GM23338 (cell line): Measurements from ENCODE around the gene SLC16A6. TPM values are rescaled to one million over a fixed set of nuclear protein-coding genes. Genes with fewer than 3 reads are reported as not detected.

Source experiments
- ATAC-seq: fragments of 200-7000 bp; cut with Tn5 transposase; 3 replicates; pipeline ENCODE4 v1.9.1; 2020
- DNase-seq: peaks from one replicate; pipeline ENCODE4 v3.0.0-alpha.2; 2015; ENCODE audit warnings: low spot score
- H2AFZ ChIP-seq: fragments of 200-600 bp; sonication (generic); 2 replicates; pipeline ENCODE4 v1.8.0; 2016; ENCODE audit warnings: antibody characterized with exemption, mild to moderate bottlenecking, moderate library complexity
- H3F3A ChIP-seq: fragments of 200-600 bp; sonication (generic); replicated peaks from 2 replicates; pipeline ENCODE4 v1.8.0; 2017; ENCODE audit warnings: antibody characterized with exemption, mixed run types, low read depth
- H3K27ac ChIP-seq: fragments of 200-600 bp; sonication (generic); 2 replicates; pipeline ENCODE4 v1.6.1; 2016; ENCODE audit warnings: low read depth
- H3K27me3 ChIP-seq: fragments of 200-600 bp; sonication (generic); 2 replicates; pipeline ENCODE4 v1.8.0; 2016; ENCODE audit warnings: mild to moderate bottlenecking, mixed run types, moderate library complexity; ENCODE audit not compliant: insufficient read depth
- H3K36me3 ChIP-seq: fragments of 200-600 bp; sonication (generic); 2 replicates; pipeline ENCODE4 v1.8.0; 2016; ENCODE audit warnings: mild to moderate bottlenecking; ENCODE audit not compliant: insufficient read depth
- H3K4me1 ChIP-seq: fragments of 200-600 bp; sonication (generic); 2 replicates; pipeline ENCODE4 v1.8.0; 2016; ENCODE audit warnings: mild to moderate bottlenecking, moderate library complexity; ENCODE audit not compliant: insufficient read depth
- H3K4me2 ChIP-seq: fragments of 200-600 bp; sonication (generic); 2 replicates; pipeline ENCODE4 v1.7.1; 2017; ENCODE audit warnings: mixed run types
- H3K4me3 ChIP-seq: fragments of 200-600 bp; sonication (generic); 2 replicates; pipeline ENCODE4 v1.6.1; 2016; ENCODE audit warnings: mixed run types
- H3K79me2 ChIP-seq: fragments of 200-600 bp; sonication (generic); replicated peaks from 2 replicates; pipeline ENCODE4 v1.8.0; 2017; ENCODE audit warnings: mild to moderate bottlenecking; ENCODE audit not compliant: insufficient read depth
- H3K9me2 ChIP-seq: fragments of 200-600 bp; sonication (generic); 2 replicates; pipeline ENCODE4 v1.8.0; 2017; ENCODE audit not compliant: insufficient read depth
- H4K20me1 ChIP-seq: fragments of 200-600 bp; sonication (generic); replicated peaks from 2 replicates; pipeline ENCODE4 v1.8.0; 2017; ENCODE audit warnings: mild to moderate bottlenecking; ENCODE audit not compliant: insufficient read depth
- H3K27ac Mint-ChIP-seq: 2 replicates; pipeline ENCODE4 v1.8.0; 2020; ENCODE audit warnings: inconsistent platforms, mild to moderate bottlenecking, moderate library complexity, mixed read lengths
- H3K27me3 Mint-ChIP-seq: 3 replicates; pipeline ENCODE4 v1.8.0; 2022; ENCODE audit warnings: low read depth, mild to moderate bottlenecking, moderate library complexity, mixed read lengths, inconsistent platforms; ENCODE audit not compliant: insufficient read depth, poor library complexity
- H3K36me3 Mint-ChIP-seq: 3 replicates; pipeline ENCODE4 v1.8.0; 2021; ENCODE audit warnings: low read depth, mild to moderate bottlenecking, inconsistent platforms, moderate library complexity, mixed read lengths
- H3K4me1 Mint-ChIP-seq: 3 replicates; pipeline ENCODE4 v1.8.0; 2020; ENCODE audit warnings: mild to moderate bottlenecking, inconsistent platforms, mixed read lengths
- H3K4me3 Mint-ChIP-seq: 3 replicates; pipeline ENCODE4 v1.8.0; 2021; ENCODE audit warnings: moderate library complexity, mild to moderate bottlenecking, inconsistent platforms, mixed read lengths
- H3K9me3 Mint-ChIP-seq: 3 replicates; pipeline ENCODE4 v1.8.0; 2020; ENCODE audit warnings: moderate library complexity, mild to moderate bottlenecking, inconsistent platforms, mixed read lengths
- CREB1 ChIP-seq: fragments of 250-450 bp; sonication (Bioruptor Pico); IDR thresholded peaks from 2 replicates; pipeline ENCODE4 v1.5.0; 2020; ENCODE audit warnings: low read depth, mild to moderate bottlenecking, moderate library complexity
- EZH2 ChIP-seq: fragments of 200-600 bp; sonication (generic); IDR thresholded peaks from one replicate; pipeline ENCODE4 v1.8.0; 2017; ENCODE audit warnings: antibody characterized with exemption, mild to moderate bottlenecking, low read depth; ENCODE audit not compliant: unreplicated experiment
- EZH2phosphoT487 ChIP-seq: fragments of 200-600 bp; sonication (generic); IDR thresholded peaks from one replicate; pipeline ENCODE4 v1.8.1; 2018; ENCODE audit warnings: antibody characterized with exemption; ENCODE audit not compliant: unreplicated experiment
- JUNB ChIP-seq: IDR thresholded peaks from one replicate; pipeline ENCODE4 v1.6.1; 2016; ENCODE audit warnings: antibody characterized with exemption; ENCODE audit not compliant: unreplicated experiment
- NANOG ChIP-seq: IDR thresholded peaks from 2 replicates; pipeline ENCODE4 v1.6.1; 2016; ENCODE audit warnings: antibody characterized with exemption, borderline replicate concordance
- POLR2AphosphoS5 ChIP-seq: IDR thresholded peaks from 2 replicates; pipeline ENCODE4 v1.6.1; 2016; ENCODE audit warnings: antibody characterized with exemption, low read depth
- STAT1 ChIP-seq: IDR thresholded peaks from one replicate; pipeline ENCODE4 v1.6.1; 2016; ENCODE audit warnings: antibody characterized with exemption; ENCODE audit not compliant: unreplicated experiment
- ZNF114 ChIP-seq: fragments of 250-450 bp; sonication (Bioruptor Pico); IDR thresholded peaks from 2 replicates; pipeline ENCODE4 v1.5.0; 2020; ENCODE audit warnings: mild to moderate bottlenecking, moderate library complexity
- ZNF331 ChIP-seq: fragments of 250-450 bp; sonication (Bioruptor Pico); IDR thresholded peaks from 2 replicates; pipeline ENCODE4 v1.5.0; 2020; ENCODE audit warnings: low read depth, mild to moderate bottlenecking, moderate library complexity
- polyA plus RNA-seq: library from polyadenylated mRNA; unstranded; fragments of >200 nt; fragmentation: Nextera tagmentation; extraction: Ambion mirVana; gene quantifications from 2 replicates; pipeline ENCODE4 v1.2.1, GENCODE V29; 2016
- total RNA-seq: library from RNA; depleted of rRNA; stranded (reverse); fragments of >200 nt; shearing (Covaris generic); gene quantifications from 2 replicates; pipeline ENCODE4 v1.2.3, GENCODE V29; 2014
- TF ChIP-seq, protein P1 (sequence below): fragments of 250-450 bp; sonication (Bioruptor Pico); IDR thresholded peaks from 2 replicates; pipeline ENCODE4 v1.5.0; 2020; ENCODE audit warnings: mild to moderate bottlenecking, moderate library complexity
- TF ChIP-seq, protein P2 (sequence below): IDR thresholded peaks from one replicate; pipeline ENCODE4 v1.6.1; 2018; ENCODE audit warnings: antibody characterized with exemption; ENCODE audit not compliant: unreplicated experiment
- TF ChIP-seq, protein P3 (sequence below): IDR thresholded peaks from 2 replicates; pipeline ENCODE4 v1.6.1; 2016; ENCODE audit warnings: antibody characterized with exemption
- TF ChIP-seq, protein P4 (sequence below), 2 experiments: fragments of 200-600 bp in 1 of 2; sonication (generic) in 1 of 2; conservative IDR thresholded peaks; 2 replicates each; pipeline versions ENCODE4 v1.5.1 to v1.6.1; 2016 to 2017; ENCODE audit warnings: antibody characterized with exemption in 2 of 2, low read depth in 2 of 2, mild to moderate bottlenecking in 2 of 2, moderate library complexity in 1 of 2

The SLC16A6 gene
- total and polyA plus RNA-seq, 2 experiments from 2014 or later, result not detected

DNA sequence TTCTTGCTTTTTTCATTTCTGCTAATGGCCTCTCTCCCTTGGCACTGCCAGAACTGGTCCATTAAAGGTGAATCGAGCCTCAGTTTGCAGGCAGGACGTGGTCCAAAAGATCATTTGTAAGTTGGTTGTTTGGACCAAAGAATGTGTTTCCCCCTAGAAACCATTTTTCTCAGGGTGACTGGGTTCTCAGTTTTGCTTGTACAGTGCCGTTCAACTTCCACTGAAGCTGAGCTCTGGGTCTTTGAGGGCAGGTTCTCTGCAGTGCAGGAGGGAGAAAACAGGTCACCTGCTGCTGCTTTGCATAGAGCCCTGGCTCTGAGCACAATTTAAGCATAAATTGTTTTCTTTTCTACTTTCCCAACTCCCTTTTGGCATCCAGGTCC, 52.1 kb downstream of the SLC16A6 start:
- Histone ChIP-seq H3K36me3 (no peaks in the 10 kb centered on the region), H3K79me2 (no peaks in the 10 kb centered on the region), H3K27me3 (no peaks in the 10 kb centered on the region), H3K4me2 (no peak overlapping the region), H3K4me1 (no peaks in the 10 kb centered on the region), H3K4me3 (no peak overlapping the region), H3K27ac (no peak overlapping the region), H2AFZ (no peak overlapping the region), H3K9me2 (no peaks in the 10 kb centered on the region), H3F3A (no peaks in the 10 kb centered on the region), H4K20me1 (no peaks in the 10 kb centered on the region; the same call in 1 of the 2 replicates)
- Mint-ChIP-seq H3K4me1 (peaks cover 6% of the 10 kb centered on the region; the same call in 2 of the 3 replicates), H3K9me3 (no peaks in the 10 kb centered on the region), H3K4me3 (no peak overlapping the region), H3K27me3 (peaks cover 6% of the 10 kb centered on the region), H3K36me3 (no peaks in the 10 kb centered on the region), H3K27ac (no peak overlapping the region)
- ATAC-seq (no peak), DNase-seq (no peak)
- TF ChIP-seq ZNF331 (CRISPR knock-in tag), result no peak
- TF ChIP-seq NANOG, result no peak
- no peak for TF ChIP-seq JUNB
- TF ChIP-seq, protein P1, sequence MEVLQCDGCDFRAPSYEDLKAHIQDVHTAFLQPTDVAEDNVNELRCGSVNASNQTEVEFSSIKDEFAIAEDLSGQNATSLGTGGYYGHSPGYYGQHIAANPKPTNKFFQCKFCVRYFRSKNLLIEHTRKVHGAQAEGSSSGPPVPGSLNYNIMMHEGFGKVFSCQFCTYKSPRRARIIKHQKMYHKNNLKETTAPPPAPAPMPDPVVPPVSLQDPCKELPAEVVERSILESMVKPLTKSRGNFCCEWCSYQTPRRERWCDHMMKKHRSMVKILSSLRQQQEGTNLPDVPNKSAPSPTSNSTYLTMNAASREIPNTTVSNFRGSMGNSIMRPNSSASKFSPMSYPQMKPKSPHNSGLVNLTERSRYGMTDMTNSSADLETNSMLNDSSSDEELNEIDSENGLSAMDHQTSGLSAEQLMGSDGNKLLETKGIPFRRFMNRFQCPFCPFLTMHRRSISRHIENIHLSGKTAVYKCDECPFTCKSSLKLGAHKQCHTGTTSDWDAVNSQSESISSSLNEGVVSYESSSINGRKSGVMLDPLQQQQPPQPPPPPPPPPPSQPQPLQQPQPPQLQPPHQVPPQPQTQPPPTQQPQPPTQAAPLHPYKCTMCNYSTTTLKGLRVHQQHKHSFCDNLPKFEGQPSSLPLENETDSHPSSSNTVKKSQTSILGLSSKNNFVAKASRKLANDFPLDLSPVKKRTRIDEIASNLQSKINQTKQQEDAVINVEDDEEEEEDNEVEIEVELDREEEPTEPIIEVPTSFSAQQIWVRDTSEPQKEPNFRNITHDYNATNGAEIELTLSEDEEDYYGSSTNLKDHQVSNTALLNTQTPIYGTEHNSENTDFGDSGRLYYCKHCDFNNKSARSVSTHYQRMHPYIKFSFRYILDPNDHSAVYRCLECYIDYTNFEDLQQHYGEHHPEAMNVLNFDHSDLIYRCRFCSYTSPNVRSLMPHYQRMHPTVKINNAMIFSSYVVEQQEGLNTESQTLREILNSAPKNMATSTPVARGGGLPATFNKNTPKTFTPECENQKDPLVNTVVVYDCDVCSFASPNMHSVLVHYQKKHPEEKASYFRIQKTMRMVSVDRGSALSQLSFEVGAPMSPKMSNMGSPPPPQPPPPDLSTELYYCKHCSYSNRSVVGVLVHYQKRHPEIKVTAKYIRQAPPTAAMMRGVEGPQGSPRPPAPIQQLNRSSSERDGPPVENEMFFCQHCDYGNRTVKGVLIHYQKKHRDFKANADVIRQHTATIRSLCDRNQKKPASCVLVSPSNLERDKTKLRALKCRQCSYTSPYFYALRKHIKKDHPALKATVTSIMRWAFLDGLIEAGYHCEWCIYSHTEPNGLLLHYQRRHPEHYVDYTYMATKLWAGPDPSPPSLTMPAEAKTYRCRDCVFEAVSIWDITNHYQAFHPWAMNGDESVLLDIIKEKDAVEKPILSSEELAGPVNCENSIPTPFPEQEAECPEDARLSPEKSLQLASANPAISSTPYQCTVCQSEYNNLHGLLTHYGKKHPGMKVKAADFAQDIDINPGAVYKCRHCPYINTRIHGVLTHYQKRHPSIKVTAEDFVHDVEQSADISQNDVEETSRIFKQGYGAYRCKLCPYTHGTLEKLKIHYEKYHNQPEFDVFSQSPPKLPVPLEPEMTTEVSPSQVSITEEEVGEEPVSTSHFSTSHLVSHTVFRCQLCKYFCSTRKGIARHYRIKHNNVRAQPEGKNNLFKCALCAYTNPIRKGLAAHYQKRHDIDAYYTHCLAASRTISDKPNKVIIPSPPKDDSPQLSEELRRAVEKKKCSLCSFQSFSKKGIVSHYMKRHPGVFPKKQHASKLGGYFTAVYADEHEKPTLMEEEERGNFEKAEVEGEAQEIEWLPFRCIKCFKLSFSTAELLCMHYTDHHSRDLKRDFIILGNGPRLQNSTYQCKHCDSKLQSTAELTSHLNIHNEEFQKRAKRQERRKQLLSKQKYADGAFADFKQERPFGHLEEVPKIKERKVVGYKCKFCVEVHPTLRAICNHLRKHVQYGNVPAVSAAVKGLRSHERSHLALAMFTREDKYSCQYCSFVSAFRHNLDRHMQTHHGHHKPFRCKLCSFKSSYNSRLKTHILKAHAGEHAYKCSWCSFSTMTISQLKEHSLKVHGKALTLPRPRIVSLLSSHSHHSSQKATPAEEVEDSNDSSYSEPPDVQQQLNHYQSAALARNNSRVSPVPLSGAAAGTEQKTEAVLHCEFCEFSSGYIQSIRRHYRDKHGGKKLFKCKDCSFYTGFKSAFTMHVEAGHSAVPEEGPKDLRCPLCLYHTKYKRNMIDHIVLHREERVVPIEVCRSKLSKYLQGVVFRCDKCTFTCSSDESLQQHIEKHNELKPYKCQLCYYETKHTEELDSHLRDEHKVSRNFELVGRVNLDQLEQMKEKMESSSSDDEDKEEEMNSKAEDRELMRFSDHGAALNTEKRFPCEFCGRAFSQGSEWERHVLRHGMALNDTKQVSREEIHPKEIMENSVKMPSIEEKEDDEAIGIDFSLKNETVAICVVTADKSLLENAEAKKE (CRISPR knock-in tag), result no peak
- no peak for TF ChIP-seq POLR2AphosphoS5
- TF ChIP-seq, protein P2, sequence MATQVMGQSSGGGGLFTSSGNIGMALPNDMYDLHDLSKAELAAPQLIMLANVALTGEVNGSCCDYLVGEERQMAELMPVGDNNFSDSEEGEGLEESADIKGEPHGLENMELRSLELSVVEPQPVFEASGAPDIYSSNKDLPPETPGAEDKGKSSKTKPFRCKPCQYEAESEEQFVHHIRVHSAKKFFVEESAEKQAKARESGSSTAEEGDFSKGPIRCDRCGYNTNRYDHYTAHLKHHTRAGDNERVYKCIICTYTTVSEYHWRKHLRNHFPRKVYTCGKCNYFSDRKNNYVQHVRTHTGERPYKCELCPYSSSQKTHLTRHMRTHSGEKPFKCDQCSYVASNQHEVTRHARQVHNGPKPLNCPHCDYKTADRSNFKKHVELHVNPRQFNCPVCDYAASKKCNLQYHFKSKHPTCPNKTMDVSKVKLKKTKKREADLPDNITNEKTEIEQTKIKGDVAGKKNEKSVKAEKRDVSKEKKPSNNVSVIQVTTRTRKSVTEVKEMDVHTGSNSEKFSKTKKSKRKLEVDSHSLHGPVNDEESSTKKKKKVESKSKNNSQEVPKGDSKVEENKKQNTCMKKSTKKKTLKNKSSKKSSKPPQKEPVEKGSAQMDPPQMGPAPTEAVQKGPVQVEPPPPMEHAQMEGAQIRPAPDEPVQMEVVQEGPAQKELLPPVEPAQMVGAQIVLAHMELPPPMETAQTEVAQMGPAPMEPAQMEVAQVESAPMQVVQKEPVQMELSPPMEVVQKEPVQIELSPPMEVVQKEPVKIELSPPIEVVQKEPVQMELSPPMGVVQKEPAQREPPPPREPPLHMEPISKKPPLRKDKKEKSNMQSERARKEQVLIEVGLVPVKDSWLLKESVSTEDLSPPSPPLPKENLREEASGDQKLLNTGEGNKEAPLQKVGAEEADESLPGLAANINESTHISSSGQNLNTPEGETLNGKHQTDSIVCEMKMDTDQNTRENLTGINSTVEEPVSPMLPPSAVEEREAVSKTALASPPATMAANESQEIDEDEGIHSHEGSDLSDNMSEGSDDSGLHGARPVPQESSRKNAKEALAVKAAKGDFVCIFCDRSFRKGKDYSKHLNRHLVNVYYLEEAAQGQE, result no peak
- TF ChIP-seq, protein P3, sequence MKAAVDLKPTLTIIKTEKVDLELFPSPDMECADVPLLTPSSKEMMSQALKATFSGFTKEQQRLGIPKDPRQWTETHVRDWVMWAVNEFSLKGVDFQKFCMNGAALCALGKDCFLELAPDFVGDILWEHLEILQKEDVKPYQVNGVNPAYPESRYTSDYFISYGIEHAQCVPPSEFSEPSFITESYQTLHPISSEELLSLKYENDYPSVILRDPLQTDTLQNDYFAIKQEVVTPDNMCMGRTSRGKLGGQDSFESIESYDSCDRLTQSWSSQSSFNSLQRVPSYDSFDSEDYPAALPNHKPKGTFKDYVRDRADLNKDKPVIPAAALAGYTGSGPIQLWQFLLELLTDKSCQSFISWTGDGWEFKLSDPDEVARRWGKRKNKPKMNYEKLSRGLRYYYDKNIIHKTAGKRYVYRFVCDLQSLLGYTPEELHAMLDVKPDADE, result no peak
- no peak for TF ChIP-seq EZH2
- TF ChIP-seq, protein P4, sequence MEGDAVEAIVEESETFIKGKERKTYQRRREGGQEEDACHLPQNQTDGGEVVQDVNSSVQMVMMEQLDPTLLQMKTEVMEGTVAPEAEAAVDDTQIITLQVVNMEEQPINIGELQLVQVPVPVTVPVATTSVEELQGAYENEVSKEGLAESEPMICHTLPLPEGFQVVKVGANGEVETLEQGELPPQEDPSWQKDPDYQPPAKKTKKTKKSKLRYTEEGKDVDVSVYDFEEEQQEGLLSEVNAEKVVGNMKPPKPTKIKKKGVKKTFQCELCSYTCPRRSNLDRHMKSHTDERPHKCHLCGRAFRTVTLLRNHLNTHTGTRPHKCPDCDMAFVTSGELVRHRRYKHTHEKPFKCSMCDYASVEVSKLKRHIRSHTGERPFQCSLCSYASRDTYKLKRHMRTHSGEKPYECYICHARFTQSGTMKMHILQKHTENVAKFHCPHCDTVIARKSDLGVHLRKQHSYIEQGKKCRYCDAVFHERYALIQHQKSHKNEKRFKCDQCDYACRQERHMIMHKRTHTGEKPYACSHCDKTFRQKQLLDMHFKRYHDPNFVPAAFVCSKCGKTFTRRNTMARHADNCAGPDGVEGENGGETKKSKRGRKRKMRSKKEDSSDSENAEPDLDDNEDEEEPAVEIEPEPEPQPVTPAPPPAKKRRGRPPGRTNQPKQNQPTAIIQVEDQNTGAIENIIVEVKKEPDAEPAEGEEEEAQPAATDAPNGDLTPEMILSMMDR (conservative IDR thresholded peaks at IDR 0.05; ENCODE audit: low read depth in 2 of 2), result no peak
- no peak for TF ChIP-seq EZH2phosphoT487
- no peak for TF ChIP-seq CREB1 (CRISPR knock-in tag)
- TF ChIP-seq ZNF114, result no peak
- TF ChIP-seq STAT1, result no peak
